Stimulated activated naive CD8-positive, alpha-beta T cell treated with anti-CD3 and anti-CD28 coated beads, Interleukin-15, amount 100 ng/mL, for 72 hours (primary cell): ENCODE data around the gene PLPP4.

Source experiments
- ATAC-seq: fragments of 150-1000 bp; cut with Tn5 transposase; 2 replicates; pipeline ENCODE4 v1.10.0; 2021; ENCODE audit warnings: mild to moderate bottlenecking, moderate library complexity
- DNase-seq, 2 donors: peaks; one replicate each; pipeline ENCODE4 v3.0.0; 2021 to 2022
- H3K27ac Mint-ChIP-seq, 2 donors: one replicate each; pipeline ENCODE4 v1.8.0; 2022; ENCODE audit warnings: mild to moderate bottlenecking in 2 of 2, mixed read lengths in 2 of 2, moderate library complexity in 2 of 2
- H3K27me3 Mint-ChIP-seq: one replicate; pipeline ENCODE4 v1.8.0; 2022; ENCODE audit warnings: mixed read lengths
- H3K4me1 Mint-ChIP-seq: one replicate; pipeline ENCODE4 v1.8.0; 2022; ENCODE audit warnings: mild to moderate bottlenecking, mixed read lengths
- H3K4me3 Mint-ChIP-seq, 2 donors: one replicate each; pipeline ENCODE4 v1.8.0; 2022; ENCODE audit warnings: mild to moderate bottlenecking in 2 of 2, mixed read lengths in 2 of 2, moderate library complexity in 1 of 2
- H3K9me3 Mint-ChIP-seq, 2 donors: one replicate each; pipeline ENCODE4 v1.8.0; 2022; ENCODE audit warnings: mixed read lengths in 2 of 2

Gene PLPP4

DNA sequence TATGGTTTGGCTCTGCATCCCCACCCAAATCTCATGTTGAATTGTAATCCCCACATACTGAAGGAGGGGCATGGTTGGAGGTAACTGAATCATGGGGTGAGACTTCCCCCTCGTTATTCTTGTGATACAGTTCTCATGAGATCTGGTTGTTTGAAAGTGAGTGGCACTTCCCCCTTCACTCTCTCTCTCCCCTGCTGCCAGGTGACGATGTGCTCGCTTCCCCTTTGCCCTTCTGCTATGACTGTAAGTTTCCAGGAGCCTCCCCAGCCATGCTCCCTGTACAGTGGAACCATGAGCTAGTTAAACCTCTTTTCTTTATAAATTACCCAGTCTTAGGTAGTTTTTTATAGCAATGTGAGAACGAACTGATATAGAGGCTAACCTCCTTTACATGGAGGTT lies 16.6 kb downstream of the PLPP4 start:
- H3K27me3 Mint-ChIP-seq, result no peaks in the 10 kb centered on the region
- DNase-seq (no peak), ATAC-seq (no peak)
- H3K27ac Mint-ChIP-seq, result no peak overlapping the region
- peaks cover 15 to 19% of the 10 kb centered on the region in 2 donors for H3K9me3 Mint-ChIP-seq
- no peak overlapping the region for H3K4me3 Mint-ChIP-seq
- no peaks in the 10 kb centered on the region for H3K4me1 Mint-ChIP-seq

DNA sequence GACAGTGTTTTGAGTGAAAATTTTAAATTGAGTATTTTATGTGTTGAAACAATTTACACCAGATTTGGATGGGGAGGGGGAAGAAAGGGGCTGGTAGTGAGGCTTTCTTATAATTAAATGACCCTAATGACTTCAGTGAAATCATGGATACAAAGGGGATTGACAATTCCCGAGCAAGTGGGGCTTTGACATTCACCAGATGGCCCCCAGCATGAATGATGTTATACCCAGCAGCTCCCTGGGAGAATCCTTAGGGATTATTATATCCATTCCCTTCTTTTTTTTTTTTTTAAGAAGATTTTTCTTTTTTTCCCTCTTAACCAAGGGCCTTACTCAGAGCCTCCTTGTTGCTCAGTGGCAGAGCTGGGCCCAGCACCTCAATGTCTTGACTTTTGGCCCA lies 17.9 kb downstream of the PLPP4 start:
- ATAC-seq, result no peak
- Mint-ChIP-seq H3K27ac (no peak overlapping the region), H3K27me3 (no peaks in the 10 kb centered on the region), H3K4me1 (no peaks in the 10 kb centered on the region), H3K4me3 (no peak overlapping the region), H3K9me3 (peaks cover 15 to 19% of the 10 kb centered on the region in 2 donors)
- no peak for DNase-seq

DNA sequence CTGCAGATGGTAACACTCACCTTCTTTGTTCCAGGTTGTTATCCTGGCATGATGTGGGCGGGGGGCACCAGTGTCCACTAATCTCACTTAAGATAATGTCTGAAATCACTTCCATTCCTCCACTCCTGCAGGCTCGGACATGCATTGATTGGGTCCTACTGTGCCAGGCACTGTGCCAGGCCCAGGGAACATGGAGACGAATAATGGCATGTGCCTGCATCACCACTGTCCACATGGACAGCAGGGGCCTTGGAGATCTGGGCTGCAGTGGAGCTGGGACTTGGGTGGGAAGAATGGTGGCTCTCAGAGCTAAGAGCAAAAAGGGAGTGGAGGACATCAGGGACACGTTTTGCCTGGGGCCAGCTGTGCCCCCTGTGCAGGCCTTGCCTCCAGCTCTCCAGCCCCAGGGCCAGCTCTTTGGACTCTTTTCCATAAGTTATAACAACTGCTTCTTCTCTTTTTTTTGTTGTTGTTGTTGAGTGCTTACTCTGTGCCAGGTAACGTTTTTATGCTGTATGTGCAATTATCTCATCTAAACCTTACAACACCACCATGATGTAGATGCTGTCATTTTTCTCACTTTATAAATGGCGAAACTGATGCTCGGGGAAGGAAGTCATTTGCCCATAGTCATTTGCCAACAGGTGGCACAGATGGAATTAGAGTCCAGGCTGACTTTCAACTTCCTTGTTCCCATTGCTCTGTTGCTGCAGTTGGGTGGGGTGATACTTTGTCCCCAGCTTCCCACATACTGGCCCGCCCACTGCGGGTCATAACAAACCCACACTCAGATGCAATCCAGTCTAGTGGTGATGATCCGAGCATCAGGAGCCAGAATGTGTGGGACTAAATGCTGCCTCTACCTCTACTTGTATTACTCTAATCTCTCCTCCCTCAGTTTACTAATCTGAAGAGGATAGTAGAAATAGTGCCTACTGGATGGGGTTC lies 19.1 kb downstream of the PLPP4 start:
- Mint-ChIP-seq H3K27me3 (no peaks in the 10 kb centered on the region), H3K27ac (no peak overlapping the region), H3K9me3 (peaks cover 15 to 28% of the 10 kb centered on the region in 2 donors), H3K4me1 (no peaks in the 10 kb centered on the region), H3K4me3 (no peak overlapping the region)
- ATAC-seq (no peak), DNase-seq (no peak)

DNA sequence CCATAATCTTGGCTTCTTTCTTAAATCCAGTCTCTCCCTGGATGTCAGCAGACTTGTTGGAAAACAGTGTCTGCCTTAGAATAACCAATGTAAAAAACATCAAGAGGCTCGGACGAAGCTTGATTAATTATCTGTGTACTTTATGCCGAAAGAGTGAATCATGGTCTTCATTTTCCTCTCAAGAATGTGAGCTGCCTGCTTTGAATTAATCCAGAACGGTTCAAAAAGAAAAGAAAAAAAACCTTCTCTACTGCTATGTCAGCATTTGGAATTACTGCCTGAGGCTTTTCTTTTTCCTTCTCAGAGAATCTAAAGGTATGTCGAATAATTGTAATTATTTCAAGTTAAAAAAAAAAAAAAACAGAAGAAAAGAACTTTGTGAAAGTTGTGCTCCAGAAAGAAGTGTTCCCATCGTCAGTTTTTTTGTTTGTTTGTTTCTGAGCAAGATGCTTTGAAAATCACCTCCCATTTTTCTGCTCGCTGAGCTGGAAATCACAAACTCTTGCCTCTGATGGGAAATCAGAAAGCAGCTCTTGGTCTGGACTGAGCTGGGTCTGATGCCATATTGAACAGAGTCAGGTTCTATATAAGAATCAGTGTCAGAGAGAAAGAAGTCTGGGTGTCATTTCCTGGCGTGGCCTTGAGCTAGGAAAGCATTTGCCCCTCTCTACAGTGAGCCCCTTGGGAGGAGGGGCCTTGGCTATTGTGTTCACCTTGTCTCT lies 20.2 kb downstream of the PLPP4 start:
- DNase-seq, result no peak
- Mint-ChIP-seq H3K27me3 (no peaks in the 10 kb centered on the region), H3K9me3 (peaks cover 15 to 37% of the 10 kb centered on the region in 2 donors), H3K4me1 (no peaks in the 10 kb centered on the region), H3K4me3 (no peak overlapping the region), H3K27ac (peak overlapping the region in 1 of 2 donors; percentile 84)
- ATAC-seq, result no peak

DNA sequence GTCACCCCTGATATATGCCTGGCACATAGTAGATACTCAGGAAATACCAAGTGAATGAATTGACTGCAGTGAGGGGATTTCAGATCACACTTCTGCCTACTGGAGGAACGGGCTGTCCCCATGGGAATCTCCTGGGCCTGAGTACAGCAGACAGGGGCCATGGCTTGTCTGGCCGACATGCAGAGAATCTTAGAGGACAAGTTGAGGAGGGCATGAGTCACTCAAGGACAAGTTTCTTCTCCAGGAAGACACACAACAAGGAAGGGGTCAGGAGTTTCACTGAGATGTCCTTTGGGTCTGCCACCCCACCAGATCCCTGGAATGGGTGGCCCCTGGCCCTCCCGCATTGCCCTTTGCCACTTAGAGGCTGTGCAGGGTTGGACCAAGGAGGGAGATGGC lies 20.7 kb downstream of the PLPP4 start:
- H3K9me3 Mint-ChIP-seq, result peaks cover 9 to 37% of the 10 kb centered on the region in 2 donors
- H3K27ac Mint-ChIP-seq, result peak overlapping the region in 1 of 2 donors; percentile 84
- no peaks in the 10 kb centered on the region for H3K27me3 Mint-ChIP-seq
- DNase-seq (no peak), ATAC-seq (no peak)
- H3K4me1 Mint-ChIP-seq, result no peaks in the 10 kb centered on the region
- H3K4me3 Mint-ChIP-seq, result no peak overlapping the region

DNA sequence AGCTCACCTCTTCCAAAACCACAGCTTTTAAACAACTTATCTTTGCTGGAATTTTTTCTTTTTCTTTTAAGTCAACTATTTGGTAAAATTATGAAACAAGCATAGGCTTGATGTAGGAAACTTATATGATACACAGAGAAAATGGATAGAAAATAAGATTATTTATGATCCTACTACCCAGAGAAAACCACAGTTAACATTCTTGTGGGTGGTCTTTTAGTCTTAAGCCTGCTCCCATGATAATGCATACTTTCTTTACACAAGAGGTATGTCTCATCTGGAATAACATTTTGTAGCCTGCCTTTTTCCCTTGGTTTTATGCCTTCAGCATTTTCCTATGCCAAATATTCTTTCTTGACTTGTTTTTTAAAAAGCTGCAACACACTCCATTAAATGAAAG lies 21.4 kb downstream of the PLPP4 start:
- H3K9me3 Mint-ChIP-seq, result peaks cover 4 to 31% of the 10 kb centered on the region in 2 donors
- DNase-seq, result no peak
- no peaks in the 10 kb centered on the region for H3K4me1 Mint-ChIP-seq
- H3K4me3 Mint-ChIP-seq, result no peak overlapping the region
- ATAC-seq, result no peak
- no peak overlapping the region for H3K27ac Mint-ChIP-seq
- H3K27me3 Mint-ChIP-seq, result no peaks in the 10 kb centered on the region

DNA sequence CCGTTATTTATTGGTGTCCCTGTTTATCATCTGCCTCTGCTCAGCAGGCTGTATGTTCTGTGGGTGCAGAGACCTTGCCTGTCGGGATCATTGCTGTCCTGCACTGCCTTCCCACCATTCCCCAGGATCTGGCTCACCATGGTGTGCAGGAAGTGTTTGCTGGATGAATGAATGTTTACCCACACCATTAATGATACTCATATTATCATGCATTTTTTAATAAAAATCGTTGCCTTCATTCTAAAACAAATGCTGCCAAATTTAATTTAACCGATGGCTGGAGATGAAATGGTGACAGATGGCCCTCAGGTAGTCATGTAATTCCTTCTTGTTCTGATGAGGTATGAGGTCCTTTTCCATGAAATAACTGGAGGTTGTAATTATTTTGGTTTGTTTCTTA lies 22.5 kb downstream of the PLPP4 start:
- Mint-ChIP-seq H3K27me3 (no peaks in the 10 kb centered on the region), H3K4me3 (no peak overlapping the region), H3K4me1 (no peaks in the 10 kb centered on the region), H3K27ac (peak overlapping the region in 1 of 2 donors; percentile 44), H3K9me3 (peaks cover 0 to 25% of the 10 kb centered on the region in 2 donors)
- no peak for DNase-seq
- no peak for ATAC-seq

DNA sequence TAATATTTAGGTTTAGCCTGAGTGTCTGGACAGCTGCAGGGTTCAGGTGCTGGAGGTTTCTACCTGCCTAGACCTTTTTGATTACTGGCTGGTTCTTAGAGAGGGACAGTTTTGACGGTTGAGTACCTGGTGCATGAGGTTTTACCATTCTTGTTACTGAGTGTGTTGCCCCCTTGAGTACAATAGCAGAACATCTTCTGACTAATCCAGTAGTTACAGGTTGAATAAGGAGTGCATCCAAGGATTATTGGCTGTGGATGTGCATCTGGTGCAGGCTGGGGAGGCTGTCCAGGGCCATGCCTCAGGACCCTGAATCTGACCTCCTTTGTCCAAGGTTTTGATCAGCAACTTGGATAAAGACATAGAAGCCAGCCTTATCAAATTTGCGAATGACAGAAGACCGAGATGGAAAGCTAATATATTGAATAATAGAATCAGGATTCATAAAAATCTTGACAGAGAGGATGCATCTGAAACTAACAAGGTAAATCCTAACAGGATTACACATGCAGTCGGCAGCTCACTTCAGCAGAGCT lies 23.1 kb downstream of the PLPP4 start:
- no peak for ATAC-seq
- Mint-ChIP-seq H3K4me1 (no peaks in the 10 kb centered on the region), H3K27me3 (no peaks in the 10 kb centered on the region), H3K4me3 (no peak overlapping the region), H3K27ac (peak overlapping the region in 1 of 2 donors; percentile 49), H3K9me3 (peaks cover 0 to 25% of the 10 kb centered on the region in 2 donors)
- no peak for DNase-seq

DNA sequence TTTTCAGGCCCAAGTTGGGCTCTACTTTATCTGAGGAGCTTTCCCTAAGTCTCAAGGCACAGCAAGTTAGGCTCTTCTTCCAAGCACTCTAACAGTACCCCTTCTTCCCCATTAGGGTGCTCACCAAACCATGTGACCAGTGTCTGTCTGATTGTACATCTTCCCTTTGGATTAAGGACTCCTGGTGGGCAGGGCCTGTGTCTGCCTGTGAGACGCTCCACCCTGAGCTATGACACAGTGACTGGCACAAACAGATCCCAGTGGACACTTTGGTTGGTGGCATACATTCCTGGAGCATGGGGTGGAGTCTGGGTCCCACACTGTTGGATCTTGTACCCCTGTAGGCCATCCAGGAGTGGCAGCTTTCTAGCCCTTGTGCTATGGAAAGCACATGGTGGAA lies 23.8 kb downstream of the PLPP4 start:
- no peak overlapping the region for H3K27ac Mint-ChIP-seq
- H3K4me1 Mint-ChIP-seq, result no peaks in the 10 kb centered on the region
- H3K4me3 Mint-ChIP-seq, result no peak overlapping the region
- H3K9me3 Mint-ChIP-seq, result peaks cover 0 to 25% of the 10 kb centered on the region in 2 donors
- no peaks in the 10 kb centered on the region for H3K27me3 Mint-ChIP-seq
- no peak for DNase-seq
- ATAC-seq, result no peak

DNA sequence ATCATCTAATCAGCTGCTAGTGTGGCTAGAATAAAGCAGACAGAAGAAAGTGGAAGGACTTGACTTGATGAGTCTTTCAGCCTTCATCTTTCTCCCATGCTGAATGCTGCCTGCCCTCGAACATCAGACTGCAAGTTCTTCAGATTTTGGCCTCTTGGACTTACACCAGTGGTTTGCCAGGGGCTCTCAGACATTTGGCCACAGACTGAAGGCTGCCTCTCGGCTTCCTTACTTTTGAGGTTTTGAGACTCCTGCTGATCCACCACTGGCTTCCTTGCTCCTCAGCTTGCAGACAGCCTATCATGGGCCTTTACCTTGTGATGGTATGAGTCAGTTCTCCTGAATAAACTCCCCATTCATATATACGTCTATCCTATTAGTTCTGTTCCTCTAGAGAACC lies 26.0 kb downstream of the PLPP4 start:
- no peak for DNase-seq
- no peak for ATAC-seq
- Mint-ChIP-seq H3K27me3 (no peaks in the 10 kb centered on the region), H3K27ac (no peak overlapping the region), H3K4me3 (no peak overlapping the region), H3K4me1 (no peaks in the 10 kb centered on the region), H3K9me3 (peaks cover 0 to 30% of the 10 kb centered on the region in 2 donors)

DNA sequence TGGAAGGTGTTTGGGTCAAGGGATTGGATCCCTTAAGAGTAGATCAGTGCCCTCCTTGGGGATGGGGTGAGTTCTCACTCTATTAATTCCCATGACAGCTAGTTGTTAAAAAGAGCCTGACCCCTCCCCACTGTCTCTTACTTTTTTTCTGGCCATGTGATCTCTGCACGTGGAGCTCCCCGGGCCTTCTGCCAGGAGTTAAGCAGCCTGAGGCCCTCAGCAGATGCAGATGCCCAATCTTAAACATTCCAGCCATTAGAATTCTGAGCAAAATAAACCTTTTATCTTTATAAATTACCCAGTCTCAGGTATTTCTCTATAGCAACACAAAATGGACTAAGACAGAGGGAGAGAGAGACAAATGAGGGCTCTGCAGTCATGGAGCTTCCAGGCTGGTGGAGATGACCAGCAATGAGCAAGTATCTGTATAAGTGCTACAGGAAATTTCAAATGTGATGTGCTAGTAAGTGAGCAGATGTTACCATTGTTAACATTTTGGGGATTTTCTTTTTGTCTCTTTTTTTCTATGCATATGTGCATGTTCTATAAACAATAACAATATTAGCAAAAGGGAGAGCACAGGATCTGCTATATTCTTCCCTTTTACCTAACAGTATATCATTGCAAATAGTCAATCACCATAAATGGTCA lies 26.7 kb downstream of the PLPP4 start:
- H3K27me3 Mint-ChIP-seq, result no peaks in the 10 kb centered on the region
- peaks cover 0 to 31% of the 10 kb centered on the region in 2 donors for H3K9me3 Mint-ChIP-seq
- DNase-seq (no peak), ATAC-seq (no peak)
- no peak overlapping the region for H3K4me3 Mint-ChIP-seq
- H3K4me1 Mint-ChIP-seq, result no peaks in the 10 kb centered on the region
- peak overlapping the region in 1 of 2 donors; percentile 51 for H3K27ac Mint-ChIP-seq

DNA sequence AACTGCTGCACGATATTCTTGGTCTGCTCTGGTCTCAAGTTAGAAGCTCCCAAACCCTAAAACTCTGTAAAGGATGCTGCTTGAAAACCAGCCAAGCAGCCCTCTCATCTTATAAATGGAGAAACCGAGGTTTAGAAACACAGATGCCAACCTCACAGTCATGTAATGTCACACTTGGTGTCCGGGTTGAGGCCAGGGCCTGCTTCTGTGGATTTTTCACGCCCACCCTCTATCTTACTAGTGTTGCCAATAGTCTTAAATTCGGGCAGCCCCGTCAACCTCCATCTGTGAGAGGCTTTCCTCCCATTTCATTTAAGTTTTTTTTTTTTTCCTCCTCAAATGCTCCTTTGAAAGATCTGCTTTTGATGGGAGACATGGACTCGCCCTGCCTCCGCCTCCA lies 28.9 kb downstream of the PLPP4 start:
- H3K9me3 Mint-ChIP-seq, result peaks cover 0 to 23% of the 10 kb centered on the region in 2 donors
- ATAC-seq, result no peak
- no peaks in the 10 kb centered on the region for H3K27me3 Mint-ChIP-seq
- H3K4me3 Mint-ChIP-seq, result no peak overlapping the region
- H3K27ac Mint-ChIP-seq, result peak overlapping the region in 1 of 2 donors; percentile 35
- no peak for DNase-seq
- H3K4me1 Mint-ChIP-seq, result no peaks in the 10 kb centered on the region

DNA sequence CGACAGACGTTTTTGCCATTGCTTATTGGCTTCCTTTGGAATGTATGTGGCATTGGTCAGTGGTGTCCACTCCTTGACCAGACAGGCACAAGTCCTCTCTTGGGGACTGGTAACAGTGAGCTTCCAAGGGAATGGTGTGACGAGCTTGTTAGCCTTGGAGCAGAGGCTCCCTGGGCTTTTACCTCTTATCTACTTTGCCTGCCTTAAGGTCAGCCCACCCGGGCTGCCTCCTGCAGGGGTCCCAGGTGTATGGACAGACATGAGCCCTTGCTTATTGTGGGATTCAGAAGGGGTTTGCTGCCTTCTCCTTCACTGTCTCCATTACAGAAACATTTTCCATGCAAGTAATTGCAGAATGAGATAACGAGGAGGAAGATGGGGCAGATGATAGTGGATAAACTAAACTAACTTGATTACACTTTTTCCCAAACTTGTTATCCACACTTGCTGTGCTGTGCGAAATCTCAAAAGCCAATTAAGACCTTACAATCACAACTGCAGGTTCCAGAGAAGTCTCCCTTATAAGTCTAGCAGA lies 29.7 kb downstream of the PLPP4 start:
- no peak for DNase-seq
- no peaks in the 10 kb centered on the region for H3K4me1 Mint-ChIP-seq
- H3K27ac Mint-ChIP-seq, result no peak overlapping the region

DNA sequence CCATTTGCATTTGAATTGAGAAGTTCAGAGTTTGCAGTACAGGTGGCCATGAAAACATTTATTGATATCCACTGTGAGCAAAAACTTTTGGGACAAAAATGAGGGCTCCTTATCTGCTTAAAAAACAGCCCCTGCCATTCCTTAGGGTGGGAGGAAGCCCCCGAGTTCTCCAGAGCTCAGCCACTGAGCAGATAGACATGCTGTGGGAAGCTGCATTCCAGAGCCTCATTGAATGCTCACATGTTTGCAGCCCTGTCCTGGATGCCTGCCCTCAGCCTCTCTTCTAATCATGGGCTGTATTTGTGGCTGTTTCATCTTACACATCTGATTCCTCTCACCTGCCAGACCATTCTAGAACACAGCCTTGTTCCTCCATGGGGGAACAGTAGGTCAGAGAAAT lies 33.3 kb downstream of the PLPP4 start:
- H3K4me3 Mint-ChIP-seq, result no peak overlapping the region
- peaks cover 5% of the 10 kb centered on the region for H3K27me3 Mint-ChIP-seq
- peaks cover 0 to 6% of the 10 kb centered on the region in 2 donors for H3K9me3 Mint-ChIP-seq
- ATAC-seq (peak; percentile 32), DNase-seq (no peak)
- no peak overlapping the region for H3K27ac Mint-ChIP-seq
- no peaks in the 10 kb centered on the region for H3K4me1 Mint-ChIP-seq

More for the DNA sequence above, 29.7 kb downstream of the PLPP4 start:
- no peak for ATAC-seq
- no peaks in the 10 kb centered on the region for H3K27me3 Mint-ChIP-seq
- peaks cover 0 to 15% of the 10 kb centered on the region in 2 donors for H3K9me3 Mint-ChIP-seq
- no peak overlapping the region for H3K4me3 Mint-ChIP-seq

DNA sequence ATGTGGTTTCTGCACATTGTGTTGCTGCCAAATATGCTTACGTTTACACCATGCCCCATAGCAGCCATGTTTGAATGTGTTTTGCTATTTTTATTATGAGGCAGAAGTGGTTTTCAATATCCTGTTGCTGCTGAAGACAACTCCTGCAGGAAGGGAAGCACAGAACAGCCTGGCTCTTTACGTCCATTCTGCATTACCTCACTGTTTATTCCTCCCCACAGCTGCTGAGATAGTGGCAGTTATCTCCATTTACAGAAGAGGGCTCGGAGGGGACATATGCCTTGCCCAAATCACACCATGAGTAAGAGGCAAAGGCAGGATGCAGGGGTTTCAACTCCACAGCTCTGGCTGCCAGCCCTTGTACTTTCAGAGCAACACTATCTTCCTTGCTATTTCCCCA lies 35.3 kb downstream of the PLPP4 start:
- Mint-ChIP-seq H3K9me3 (peaks cover 0 to 6% of the 10 kb centered on the region in 2 donors), H3K27ac (no peak overlapping the region), H3K27me3 (peaks cover 5% of the 10 kb centered on the region), H3K4me3 (no peak overlapping the region), H3K4me1 (no peaks in the 10 kb centered on the region)
- DNase-seq (no peak), ATAC-seq (no peak)
